HepG2 (cell line): ENCODE data around the gene SMARCAD1. TPM values are rescaled to one million over a fixed set of nuclear protein-coding genes. Genes with fewer than 3 reads are reported as not detected.

Source experiments
- ATAC-seq: fragments of 200-7000 bp; cut with Tn5 transposase; 3 replicates; pipeline ENCODE4 v1.9.1; 2020; ENCODE audit warnings: mild to moderate bottlenecking, moderate library complexity
- BruUV-seq: library from RNA; stranded (reverse); fragments of 400-500 nt; replicated peaks from 2 replicates; lab custom pipeline; 2021; lab: Mats Ljungman, UMichigan
- CTCF ChIA-PET: fragments of 300-600 bp; formaldehyde crosslinking; extraction: SDS; loops from one replicate; lab custom pipeline; 2021; ENCODE audit warnings: low total read pairs, inconsistent platforms, low intra/inter-chr PET ratio; lab: Yijun Ruan, JAX
- POLR2A ChIA-PET: fragments of 350-600 bp; sonication (Branson Sonifier 250); formaldehyde crosslinking; loops from one replicate; lab custom pipeline; 2020; ENCODE audit warnings: antibody characterized with exemption, inconsistent platforms; lab: Yijun Ruan, JAX
- DNase-seq: peaks from one replicate; pipeline ENCODE4 v3.0.0-alpha.2; 2015; ENCODE audit warnings: low spot score
- FAIRE-seq: peaks from 3 replicates; lab custom pipeline; 2011; peaks lifted over from hg19 to GRCh38; lab: Jason Lieb, UNC
- H2AFZ ChIP-seq: one replicate; pipeline ENCODE4 v1.6.1; 2011; ENCODE audit warnings: low read length, inconsistent platforms
- H3K27ac ChIP-seq: fragments of 300-600 bp; 3 replicates; pipeline ENCODE4 v1.8.0; 2011; ENCODE audit warnings: mixed run types, mild to moderate bottlenecking, mixed read lengths, low read length, inconsistent platforms; ENCODE audit not compliant: insufficient read depth; ENCODE audit errors: extremely low read length
- H3K27me3 ChIP-seq, 2 experiments: fragments of 200-600 bp in 1 of 2; 2 replicates in 1 of 2; 3 replicates in 1 of 2; pipeline versions ENCODE4 v1.6.0 to v1.8.0; 2011; ENCODE audit warnings: low read length in 2 of 2, mild to moderate bottlenecking in 2 of 2, moderate library complexity in 2 of 2, inconsistent platforms in 1 of 2; ENCODE audit not compliant: insufficient read depth in 2 of 2, control insufficient read depth in 1 of 2
- H3K36me3 ChIP-seq, 2 experiments: fragments of 200-600 bp in 1 of 2; replicated peaks in 1 of 2; 2 replicates in 1 of 2; 3 replicates in 1 of 2; pipeline versions ENCODE4 v1.5.1 to v1.8.0; 2011; ENCODE audit warnings: low read length in 2 of 2, inconsistent platforms in 1 of 2; ENCODE audit not compliant: insufficient read depth in 2 of 2, control insufficient read depth in 1 of 2
- H3K4me1 ChIP-seq: 2 replicates; pipeline ENCODE4 v1.5.1; 2012; ENCODE audit warnings: low read length, inconsistent platforms; ENCODE audit not compliant: insufficient read depth
- H3K4me2 ChIP-seq: 2 replicates; pipeline ENCODE4 v1.6.0; 2011; ENCODE audit warnings: low read depth, low read length, inconsistent platforms
- H3K4me3 ChIP-seq, 3 experiments: fragments of 200-600 bp in 1 of 3; sonication (generic), shearing (Covaris generic) in 1 of 3; replicated peaks in 1 of 3; 2 replicates each; pipeline ENCODE4 v1.5.1; 2011 to 2016; ENCODE audit warnings: low read length in 3 of 3, inconsistent platforms in 2 of 3, low read depth in 2 of 3, mild to moderate bottlenecking in 2 of 3, control low read depth in 1 of 3, mixed read lengths in 1 of 3; ENCODE audit not compliant: insufficient read depth in 1 of 3
- H3K79me2 ChIP-seq: one replicate; pipeline ENCODE4 v1.6.1; 2011; ENCODE audit warnings: low read length, inconsistent platforms; ENCODE audit not compliant: insufficient read depth
- H3K9ac ChIP-seq: 2 replicates; pipeline ENCODE4 v1.6.0; 2011; ENCODE audit warnings: mild to moderate bottlenecking, low read depth, low read length, inconsistent platforms; ENCODE audit not compliant: insufficient read depth
- H3K9me3 ChIP-seq: 2 replicates; pipeline ENCODE4 v1.5.1; 2012; ENCODE audit warnings: mild to moderate bottlenecking, low read length
- H4K20me1 ChIP-seq: 2 replicates; pipeline ENCODE4 v1.6.0; 2011; ENCODE audit warnings: inconsistent platforms, mild to moderate bottlenecking, low read length, moderate library complexity; ENCODE audit not compliant: insufficient read depth
- ATF7 ChIP-seq, 2 experiments: fragments of 450-650 bp in 1 of 2; sonication (generic) in 1 of 2; formaldehyde crosslinking in 1 of 2; IDR thresholded peaks; 2 replicates each; pipeline versions ENCODE4 v1.4.0 to v1.6.1; 2016 to 2020; ENCODE audit warnings: antibody characterized with exemption in 1 of 2, mild to moderate bottlenecking in 1 of 2, missing genetic modification reagents in 1 of 2
- FOXO1 ChIP-seq: sonication (generic); formaldehyde crosslinking; IDR thresholded peaks from 2 replicates; pipeline ENCODE4 v1.4.0; 2020; ENCODE audit warnings: missing genetic modification reagents
- KDM3A ChIP-seq: IDR thresholded peaks from 2 replicates; pipeline ENCODE4 v1.6.1; 2018; ENCODE audit warnings: low read depth, missing compliant biosample characterization
- MAFK ChIP-seq, 2 experiments: IDR thresholded peaks in 1 of 2; conservative IDR thresholded peaks in 1 of 2; 2 replicates each; pipeline ENCODE4 v1.6.1; 2011; ENCODE audit warnings: improper control_type of control experiment in 2 of 2, low read length in 2 of 2
- MLLT10 ChIP-seq: sonication (generic); formaldehyde crosslinking; IDR thresholded peaks from 2 replicates; pipeline ENCODE4 v1.4.0; 2020; ENCODE audit warnings: missing genetic modification reagents
- ZFAT ChIP-seq: sonication (generic); formaldehyde crosslinking; conservative IDR thresholded peaks from 2 replicates; pipeline ENCODE4 v1.8.1; 2023; ENCODE audit warnings: missing genetic modification reagents, inconsistent platforms
- ZMYM2 ChIP-seq: sonication (generic); formaldehyde crosslinking; IDR thresholded peaks from 2 replicates; pipeline ENCODE4 v1.8.0; 2022; ENCODE audit warnings: mild to moderate bottlenecking, missing genetic modification reagents
- whole genome bisulfite sequencing: methylation state at CpG from one replicate; pipeline ENCODE4 v1.1.6; 2017; ENCODE audit warnings: low lambda C conversion rate; 5-methylcytosine and 5-hydroxymethylcytosine counted together
- in situ Hi-C: cut with HindIII; loops from 2 replicates; pipeline ENCODE4 v1.10.0; 2017; ENCODE audit warnings: low pct_unique_long_range_greater_than_20kb; ENCODE audit not compliant: extremely low pct_ligation_motif_present
- intact Hi-C: fragments of 100-400 bp; cut with micrococcal nuclease; formaldehyde crosslinking; loops from one replicate; pipeline ENCODE4 v1.10.0; 2022; ENCODE audit not compliant: unreplicated experiment
- polyA plus RNA-seq, 8 experiments: library from polyadenylated mRNA; depleted of rRNA in 3 of 8; stranded (reverse) in 7 of 8; unstranded in 1 of 8; fragments of >200 nt; fragmentation: Illumina TruSeq in 4 of 8; extraction: Trizol in 4 of 8; gene quantifications; 2 replicates each; pipeline versions ENCODE4 v1.2.1 to v1.2.3, GENCODE V29; 2011 to 2016; ENCODE audit warnings: low read depth in 4 of 8, missing spikeins in 1 of 8, mixed read lengths in 1 of 8; ENCODE audit not compliant: insufficient read depth in 1 of 8
- total RNA-seq, 5 experiments: library from RNA; depleted of rRNA; stranded (reverse); fragments of >200 nt; fragmentation: Illumina TruSeq; extraction: Trizol; gene quantifications; 2 replicates each; pipeline ENCODE4 v1.2.3, GENCODE V29; 2016; ENCODE audit warnings: low read depth in 1 of 5

Gene SMARCAD1
- total and polyA plus RNA-seq, 2 of the 13 experiments (the other 11 are each of a cell fraction or from before 2014, with no cell fraction given) = 18.2 to 35.9 TPM

DNA sequence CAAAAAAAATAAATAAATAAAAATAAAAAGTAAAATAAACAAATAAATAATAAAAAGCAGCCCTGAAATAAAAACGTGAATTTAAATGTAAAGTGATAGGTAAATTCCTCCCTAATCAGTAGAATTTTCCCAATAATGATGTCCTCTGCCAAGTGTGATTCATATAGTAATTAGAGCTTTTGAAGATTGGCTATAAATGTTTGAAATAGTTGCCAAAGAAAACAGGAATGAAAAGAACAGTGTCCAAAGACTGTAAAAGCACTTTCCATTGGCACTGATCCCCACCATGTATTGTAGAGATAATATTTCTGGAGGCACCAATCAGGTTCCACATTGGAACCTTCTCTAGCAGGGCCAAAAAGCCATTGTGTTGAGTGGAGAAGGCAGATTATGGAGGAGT is 25.9 kb upstream of the SMARCAD1 start (continued):
- TF ChIP-seq ZMYM2 (CRISPR knock-in tag) (no peak), MLLT10 (CRISPR knock-in tag) (no peak), KDM3A (CRISPR knock-in tag) (no peak), ZFAT (CRISPR knock-in tag) (no peak)

GRCh38 chr4:94202769-94203168 is 4.9 kb upstream of the SMARCAD1 start:
- peaks cover 12% of the 10 kb centered on the region; the same call in 1 of the 2 replicates for H3K9me3 ChIP-seq
- no peaks in the 10 kb centered on the region for H3K36me3 ChIP-seq
- POLR2A ChIA-PET = no interaction called here
- no peaks in the 10 kb centered on the region for H3K4me1 ChIP-seq
- ATAC-seq (no peak), FAIRE-seq (no peak)
- no peak overlapping the region for H3K27ac ChIP-seq
- no peaks in the 10 kb centered on the region for H4K20me1 ChIP-seq
- no peak for TF ChIP-seq FOXO1 (CRISPR knock-in tag)
- TF ChIP-seq ATF7 (IDR thresholded peaks at IDR 0.05) = peak; percentile 51
- no peak for TF ChIP-seq ATF7 (CRISPR knock-in tag; IDR thresholded peaks at IDR 0.05)
- peak in 1 of 2 experiments; percentile 44; a peak in 1 of 4 replicates for TF ChIP-seq MAFK (conservative IDR thresholded peaks at IDR 0.05 in 1 of 2, IDR thresholded peaks at IDR 0.05 in 1 of 2; ENCODE audit: low read length in 2 of 2)
- TF ChIP-seq, all 625 proteins: peak for 2
- no peak for DNase-seq
- no peak overlapping the region for H3K9ac ChIP-seq
- no TSS peak for BruUV-seq
- H3K4me2 ChIP-seq = no peak overlapping the region
- intact Hi-C loops (no loop called here), in situ Hi-C loops (no loop called here)
- H3K27me3 ChIP-seq = no peaks in the 10 kb centered on the region; a peak in 1 of 5 replicates
- no peak overlapping the region for H2AFZ ChIP-seq
- no peak overlapping the region for H3K4me3 ChIP-seq
- CTCF ChIA-PET = no interaction called here
- WGBS = 0% methylated on average over 3 of the region's 3 CpGs
- no peaks in the 10 kb centered on the region for H3K79me2 ChIP-seq
